H1 (cell line): Measurements from ENCODE around the gene SMDT1. TPM values are rescaled to one million over a fixed set of nuclear protein-coding genes. Genes with fewer than 3 reads are reported as not detected.

Experiments
- CTCF ChIA-PET: fragments of 300-600 bp; sonication (Branson Sonifier 250); formaldehyde crosslinking; loops from one replicate; lab custom pipeline; 2021; ENCODE audit not compliant: partially characterized antibody; lab: Charles Lee
- POLR2A ChIA-PET: fragments of 300-600 bp; sonication (Branson Sonifier 250); formaldehyde crosslinking; loops from one replicate; lab custom pipeline; 2021; ENCODE audit warnings: inconsistent platforms; ENCODE audit not compliant: partially characterized antibody; lab: Charles Lee
- DNase-seq, 2 experiments: peaks; one replicate each; pipeline versions ENCODE4 v3.0.0 to v3.0.0-alpha.2; 2010 to 2022; ENCODE audit warnings: low spot score in 2 of 2, low read depth in 1 of 2, mixed read lengths in 1 of 2
- FAIRE-seq: peaks from 2 replicates; lab custom pipeline; 2011; peaks lifted over from hg19 to GRCh38; lab: Jason Lieb, UNC
- H2AFZ ChIP-seq: 2 replicates; pipeline ENCODE4 v1.8.1; 2012; ENCODE audit warnings: low read length, inconsistent platforms
- H2AK5ac ChIP-seq: 2 replicates; pipeline ENCODE4 v1.6.1; 2013; ENCODE audit warnings: low read depth, low read length
- H2BK120ac ChIP-seq: replicated peaks from 2 replicates; pipeline ENCODE3; 2013; ENCODE audit warnings: low read depth, low read length, inconsistent platforms
- H2BK12ac ChIP-seq: 2 replicates; pipeline ENCODE4 v1.6.1; 2013; ENCODE audit warnings: low read depth, low read length
- H2BK15ac ChIP-seq: 2 replicates; pipeline ENCODE4 v1.6.1; 2013; ENCODE audit warnings: low read length
- H2BK20ac ChIP-seq: 2 replicates; pipeline ENCODE4 v1.6.1; 2013; ENCODE audit warnings: low read length
- H2BK5ac ChIP-seq: 2 replicates; pipeline ENCODE4 v1.6.1; 2013; ENCODE audit warnings: low read depth, low read length
- H3K14ac ChIP-seq: 2 replicates; pipeline ENCODE4 v1.6.1; 2013; ENCODE audit warnings: inconsistent platforms; ENCODE audit not compliant: insufficient read length
- H3K18ac ChIP-seq: 2 replicates; pipeline ENCODE4 v1.6.1; 2013; ENCODE audit warnings: low read length; ENCODE audit errors: extremely low read depth
- H3K23ac ChIP-seq: 2 replicates; pipeline ENCODE4 v1.6.1; 2013; ENCODE audit warnings: inconsistent platforms; ENCODE audit not compliant: insufficient read length
- H3K23me2 ChIP-seq: 2 replicates; pipeline ENCODE4 v1.6.1; 2013; ENCODE audit warnings: low read depth, low read length
- H3K27ac ChIP-seq: 2 replicates; pipeline ENCODE4 v1.6.1; 2011; ENCODE audit warnings: low read depth, low read length, inconsistent platforms
- H3K27me3 ChIP-seq, 4 experiments: replicated peaks in 1 of 4; 1 replicate in 1 of 4; 2 replicates in 3 of 4; pipeline versions ENCODE4 v1.6.1 to v1.8.1; 2011 to 2013; ENCODE audit warnings: low read length in 3 of 4, mild to moderate bottlenecking in 3 of 4, inconsistent platforms in 2 of 4, mixed read lengths in 2 of 4, moderate library complexity in 1 of 4; ENCODE audit not compliant: control insufficient read depth in 3 of 4, insufficient read depth in 3 of 4; ENCODE audit errors: extremely low read depth in 1 of 4
- H3K36me3 ChIP-seq, 4 experiments: 2 replicates each; pipeline versions ENCODE4 v1.6.1 to v1.8.1; 2011 to 2013; ENCODE audit warnings: mild to moderate bottlenecking in 4 of 4, low read length in 3 of 4, moderate library complexity in 2 of 4, control low read depth in 1 of 4, inconsistent platforms in 1 of 4; ENCODE audit not compliant: insufficient read depth in 4 of 4, control insufficient read depth in 2 of 4
- H3K4ac ChIP-seq: replicated peaks from 2 replicates; pipeline ENCODE3; 2013; ENCODE audit warnings: low read length, low read depth, mixed read lengths, inconsistent platforms; ENCODE audit not compliant: insufficient read length
- H3K4me1 ChIP-seq, 4 experiments: replicated peaks in 1 of 4; 1 replicate in 1 of 4; 2 replicates in 3 of 4; pipeline versions ENCODE4 v1.6.1 to v1.8.1; 2011 to 2013; ENCODE audit warnings: low read length in 3 of 4, inconsistent platforms in 2 of 4, mixed read lengths in 1 of 4; ENCODE audit not compliant: insufficient read depth in 4 of 4, control insufficient read depth in 3 of 4
- H3K4me2 ChIP-seq, 2 experiments: 2 replicates each; pipeline versions ENCODE4 v1.6.1 to v1.8.1; 2011 to 2013; ENCODE audit warnings: low read depth in 2 of 2, low read length in 2 of 2, control low read depth in 1 of 2, inconsistent platforms in 1 of 2, mild to moderate bottlenecking in 1 of 2; ENCODE audit not compliant: insufficient read depth in 1 of 2
- H3K4me3 ChIP-seq, 4 experiments: fragments of 200-600, 300-600 bp in 1 of 4; sonication (generic), shearing (Covaris generic), sonication (Bioruptor Twin) in 1 of 4; 2 replicates each; pipeline versions ENCODE4 v1.5.1 to v1.8.1; 2011 to 2016; ENCODE audit warnings: low read length in 4 of 4, low read depth in 3 of 4, control low read depth in 2 of 4, inconsistent platforms in 2 of 4, mild to moderate bottlenecking in 2 of 4, mixed read lengths in 1 of 4, moderate library complexity in 1 of 4; ENCODE audit not compliant: insufficient read depth in 2 of 4; ENCODE audit errors: extremely low read depth in 1 of 4
- H3K56ac ChIP-seq: replicated peaks from 2 replicates; pipeline ENCODE3; 2013; ENCODE audit warnings: low read depth, mild to moderate bottlenecking, mixed read lengths, low read length, inconsistent platforms; ENCODE audit not compliant: insufficient read length
- H3K79me1 ChIP-seq: 2 replicates; pipeline ENCODE4 v1.6.1; 2013; ENCODE audit warnings: low read depth, low read length, control low read depth
- H3K79me2 ChIP-seq, 2 experiments: 2 replicates each; pipeline versions ENCODE4 v1.6.1 to v1.8.1; 2012 to 2013; ENCODE audit warnings: low read length in 2 of 2, mild to moderate bottlenecking in 2 of 2, inconsistent platforms in 1 of 2; ENCODE audit not compliant: insufficient read depth in 2 of 2, control insufficient read depth in 1 of 2
- H3K9ac ChIP-seq, 4 experiments: replicated peaks in 1 of 4; 1 replicate in 1 of 4; 2 replicates in 3 of 4; pipeline versions ENCODE4 v1.6.1 to v1.8.1; 2011 to 2013; ENCODE audit warnings: low read depth in 3 of 4, low read length in 3 of 4, control low read depth in 2 of 4, mild to moderate bottlenecking in 2 of 4, moderate library complexity in 2 of 4, inconsistent platforms in 1 of 4; ENCODE audit errors: extremely low read depth in 1 of 4
- H3K9me3 ChIP-seq, 2 experiments: 2 replicates each; pipeline versions ENCODE4 v1.6.1 to v1.8.1; 2012 to 2013; ENCODE audit warnings: mild to moderate bottlenecking in 2 of 2, moderate library complexity in 2 of 2, control low read depth in 1 of 2, inconsistent platforms in 1 of 2, low read depth in 1 of 2, low read length in 1 of 2, mixed read lengths in 1 of 2; ENCODE audit not compliant: insufficient read depth in 2 of 2
- H4K20me1 ChIP-seq, 2 experiments: replicated peaks in 1 of 2; 2 replicates each; pipeline versions ENCODE3 to v1.8.1; 2011 to 2013; ENCODE audit warnings: inconsistent platforms in 2 of 2, low read length in 2 of 2, mild to moderate bottlenecking in 1 of 2; ENCODE audit not compliant: insufficient read depth in 2 of 2, control insufficient read depth in 1 of 2
- H4K5ac ChIP-seq: 2 replicates; pipeline ENCODE4 v1.6.1; 2013; ENCODE audit warnings: low read length, low read depth, mixed read lengths, inconsistent platforms; ENCODE audit not compliant: insufficient read length
- H4K8ac ChIP-seq: 2 replicates; pipeline ENCODE4 v1.8.0; 2013; ENCODE audit warnings: mild to moderate bottlenecking, moderate library complexity, low read length, inconsistent platforms; ENCODE audit not compliant: insufficient read depth; ENCODE audit errors: extremely low read depth
- H4K91ac ChIP-seq: replicated peaks from 2 replicates; pipeline ENCODE3; 2013; ENCODE audit warnings: low read length, mixed read lengths, inconsistent platforms; ENCODE audit not compliant: insufficient read length
- BACH1 ChIP-seq: IDR thresholded peaks from 2 replicates; pipeline ENCODE4 v1.6.1; 2012; ENCODE audit warnings: low read length, improper control_type of control experiment
- CHD1 ChIP-seq: IDR thresholded peaks from 2 replicates; pipeline ENCODE4 v1.6.1; 2012; ENCODE audit warnings: low read depth, low read length, improper control_type of control experiment
- CHD2 ChIP-seq: IDR thresholded peaks from 2 replicates; pipeline ENCODE4 v1.6.1; 2012; ENCODE audit warnings: low read length, improper control_type of control experiment
- EP300 ChIP-seq, 2 experiments: IDR thresholded peaks; 1 replicate in 1 of 2; 2 replicates in 1 of 2; pipeline ENCODE4 v1.6.1; 2011 to 2012; ENCODE audit warnings: low read depth in 2 of 2, low read length in 2 of 2, mild to moderate bottlenecking in 2 of 2, borderline replicate concordance in 1 of 2, inconsistent platforms in 1 of 2, moderate library complexity in 1 of 2
- EZH2 ChIP-seq: fragments of 200-600 bp; sonication (generic); IDR thresholded peaks from 2 replicates; pipeline ENCODE4 v1.7.1; 2012; ENCODE audit warnings: low read depth, mild to moderate bottlenecking, moderate library complexity, low read length, inconsistent platforms; ENCODE audit not compliant: severe bottlenecking
- GTF2F1 ChIP-seq: IDR thresholded peaks from 2 replicates; pipeline ENCODE4 v1.6.1; 2012; ENCODE audit warnings: low read depth, low read length, improper control_type of control experiment, borderline replicate concordance
- HDAC6 ChIP-seq: IDR thresholded peaks from one replicate; pipeline ENCODE4 v1.7.1; 2012; ENCODE audit warnings: low read depth, mild to moderate bottlenecking, inconsistent platforms, low read length, moderate library complexity
- KDM5A ChIP-seq: fragments of 200-600 bp; IDR thresholded peaks from 2 replicates; pipeline ENCODE4 v1.7.1; 2012; ENCODE audit warnings: mild to moderate bottlenecking, low read length, inconsistent platforms, mixed read lengths
- MAFK ChIP-seq: IDR thresholded peaks from 2 replicates; pipeline ENCODE4 v1.6.1; 2012; ENCODE audit warnings: low read depth, mild to moderate bottlenecking, improper control_type of control experiment, low read length
- SP2 ChIP-seq: IDR thresholded peaks from 2 replicates; pipeline ENCODE4 v1.6.1; 2012; ENCODE audit warnings: mild to moderate bottlenecking, low read length, inconsistent platforms
- SRF ChIP-seq: IDR thresholded peaks from 2 replicates; pipeline ENCODE4 v1.6.1; 2011; ENCODE audit warnings: mild to moderate bottlenecking, low read depth, low read length, moderate library complexity
- YY1 ChIP-seq: IDR thresholded peaks from 2 replicates; pipeline ENCODE4 v1.6.1; 2011; ENCODE audit warnings: low read depth, mild to moderate bottlenecking, low read length
- WGBS, 2 experiments: shearing (Covaris generic) in 1 of 2; methylation state at CpG; one replicate each; pipeline versions ENCODE4 v1.1.6 to v1.1.7; 2013 to 2015; ENCODE audit warnings: low lambda C conversion rate in 2 of 2, mixed read lengths in 2 of 2, inconsistent platforms in 1 of 2, low coverage in 1 of 2, missing lambda C conversion rate in 1 of 2; ENCODE audit not compliant: insufficient replicate concordance in 2 of 2, insufficient coverage in 1 of 2, insufficient read length in 1 of 2; ENCODE audit errors: extremely low coverage in 1 of 2, missing lambda C conversion rate in 1 of 2; 5-methylcytosine and 5-hydroxymethylcytosine counted together
- polyA plus RNA-seq, 7 experiments: library from polyadenylated mRNA; depleted of rRNA in 3 of 7; stranded (reverse) in 5 of 7; unstranded in 2 of 7; fragments of >200 nt in 5 of 7; fragments of 200-250 nt in 2 of 7; gene quantifications; 1 replicate in 5 of 7; 2 replicates in 1 of 7; 4 replicates in 1 of 7; pipeline versions ENCODE4 v1.2.1 to v1.2.3, GENCODE V29; 2011 to 2013; ENCODE audit warnings: missing spikeins in 2 of 7, mixed read lengths in 2 of 7
- total RNA-seq: library from RNA; stranded (reverse); fragmentation: NEBNext Ultra II Directional; extraction: Animal tissue kit (Norgen Biotek cat#: 25700); gene quantifications from 2 replicates; pipeline ENCODE4 v1.2.1, GENCODE V29; 2021

The SMDT1 gene
- total and polyA plus RNA-seq, 2 of the 8 experiments (the other 6 are each of a cell fraction or from before 2014, with no cell fraction given), result 34.9 to 35.6 TPM

- Histone ChIP-seq H2BK20ac (no peak overlapping the region), H3K14ac (no peak overlapping the region), H3K4me3 (no peak overlapping the region), H2BK15ac (no peak overlapping the region), H3K79me1 (no peaks in the 10 kb centered on the region), H3K36me3 (no peaks in the 10 kb centered on the region), H3K4me2 (no peak overlapping the region), H3K23ac (no peak overlapping the region), H3K56ac (no peak overlapping the region), H3K18ac (no peak overlapping the region), H3K9ac (no peak overlapping the region), H4K5ac (no peak overlapping the region), H4K8ac (no peak overlapping the region; the same call in 1 of the 2 replicates), H2BK5ac (no peak overlapping the region), H3K27me3 (no peaks in the 10 kb centered on the region; a peak in 1 of 7 replicates), H3K79me2 (no peaks in the 10 kb centered on the region), H3K4me1 (no peaks in the 10 kb centered on the region), H3K23me2 (no peaks in the 10 kb centered on the region), H3K4ac (no peak overlapping the region), H2BK12ac (no peak overlapping the region), H2BK120ac (no peak overlapping the region), H3K27ac (no peak overlapping the region), H2AFZ (no peak overlapping the region), H4K91ac (no peak overlapping the region), H2AK5ac (no peak overlapping the region), H3K9me3 (peaks cover 11 to 16% of the 10 kb centered on the region in 2 experiments; a peak in 3 of 4 replicates), H4K20me1 (no peaks in the 10 kb centered on the region)
- no peak for FAIRE-seq
- CTCF ChIA-PET, result interaction anchor here (0.6 kb wide), 1 partner anchor 271 kb away, joined by 3 read pairs; no protein-coding TSS in a partner anchor
- WGBS, 2 experiments, result 85% methylated on average over 8 of the region's 8 CpGs; no CpG with 5 or more reads in 1 of the 2 experiments
- POLR2A ChIA-PET, result no interaction called here
- DNase-seq, result no peak
- TF ChIP-seq EP300 (IDR thresholded peaks at IDR 0.05; ENCODE audit: borderline replicate concordance in 1 of 2, low read depth in 2 of 2, low read length in 2 of 2) (no peak), CHD2 (no peak), KDM5A (no peak), YY1 (no peak), EZH2 (no peak), SP2 (no peak), CHD1 (no peak), HDAC6 (no peak), BACH1 (no peak), SRF (no peak), GTF2F1 (no peak), MAFK (no peak)
These were observed 44.2 kb upstream of the SMDT1 start for GRCh38 chr22:42035256-42035655.
